ENCODE measurements around the gene UNC5C. TPM values are rescaled to one million over a fixed set of nuclear protein-coding genes. Genes with fewer than 3 reads are reported as not detected.

Gene UNC5C
- total RNA-seq, 1 experiment from 2014 or later, result 0.11 TPM

DNA sequence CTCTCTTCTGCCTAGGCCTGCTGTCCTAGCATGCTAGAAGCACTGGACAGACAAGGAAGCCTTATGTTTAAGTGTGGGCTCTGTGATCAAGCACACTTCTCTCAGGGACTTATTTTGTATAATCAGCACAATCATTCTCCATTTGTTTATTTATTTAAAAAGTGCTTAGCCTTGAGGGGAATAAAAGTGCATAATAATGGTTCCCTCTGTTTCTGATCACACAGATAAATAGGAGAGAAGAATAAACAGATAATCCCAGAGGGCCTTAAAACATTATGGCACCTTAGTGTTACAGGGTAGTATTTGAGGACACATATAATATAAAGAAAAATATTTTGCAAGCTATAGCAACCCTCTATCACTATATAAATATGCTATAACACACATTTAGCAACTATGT lies 146.5 kb downstream of the UNC5C start:
- no peak overlapping the region for H3K4me3 ChIP-seq (ENCODE audit: low read depth, low read length, poor library complexity, severe bottlenecking)
- no TSS peak for BruUV-seq (replicated peaks)
- intact Hi-C loops (cut with micrococcal nuclease; ENCODE audit: unreplicated experiment), result no loop called here
- H3K9me3 ChIP-seq (ENCODE audit: low read depth, low read length, poor library complexity, severe bottlenecking), result no peaks in the 10 kb centered on the region
- no peak overlapping the region for H3K27ac ChIP-seq (ENCODE audit: low read depth, low read length, poor library complexity, severe bottlenecking)
- no peak for DNase-seq (ENCODE audit: low spot score)
- TF ChIP-seq, protein P1, sequence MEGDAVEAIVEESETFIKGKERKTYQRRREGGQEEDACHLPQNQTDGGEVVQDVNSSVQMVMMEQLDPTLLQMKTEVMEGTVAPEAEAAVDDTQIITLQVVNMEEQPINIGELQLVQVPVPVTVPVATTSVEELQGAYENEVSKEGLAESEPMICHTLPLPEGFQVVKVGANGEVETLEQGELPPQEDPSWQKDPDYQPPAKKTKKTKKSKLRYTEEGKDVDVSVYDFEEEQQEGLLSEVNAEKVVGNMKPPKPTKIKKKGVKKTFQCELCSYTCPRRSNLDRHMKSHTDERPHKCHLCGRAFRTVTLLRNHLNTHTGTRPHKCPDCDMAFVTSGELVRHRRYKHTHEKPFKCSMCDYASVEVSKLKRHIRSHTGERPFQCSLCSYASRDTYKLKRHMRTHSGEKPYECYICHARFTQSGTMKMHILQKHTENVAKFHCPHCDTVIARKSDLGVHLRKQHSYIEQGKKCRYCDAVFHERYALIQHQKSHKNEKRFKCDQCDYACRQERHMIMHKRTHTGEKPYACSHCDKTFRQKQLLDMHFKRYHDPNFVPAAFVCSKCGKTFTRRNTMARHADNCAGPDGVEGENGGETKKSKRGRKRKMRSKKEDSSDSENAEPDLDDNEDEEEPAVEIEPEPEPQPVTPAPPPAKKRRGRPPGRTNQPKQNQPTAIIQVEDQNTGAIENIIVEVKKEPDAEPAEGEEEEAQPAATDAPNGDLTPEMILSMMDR (conservative IDR thresholded peaks at IDR 0.05; ENCODE audit: low read depth, low read length), result no peak
- TF ChIP-seq EZH2 (IDR thresholded peaks at IDR 0.05; ENCODE audit: borderline replicate concordance, low read depth, low read length, poor library complexity, severe bottlenecking), result no peak
- ChIA-PET POLR2A (ENCODE audit: low non-redundant PET) (no interaction called here), CTCF (no interaction called here)
- H3K36me3 ChIP-seq (ENCODE audit: insufficient read depth, low read length, poor library complexity, severe bottlenecking), result no peaks in the 10 kb centered on the region
- H3K27me3 ChIP-seq (replicated peaks; ENCODE audit: insufficient read depth, low read depth, low read length, poor library complexity), result no peaks in the 10 kb centered on the region
- no peaks in the 10 kb centered on the region for H3K4me1 ChIP-seq (ENCODE audit: insufficient read depth, low read length, poor library complexity, severe bottlenecking)

DNA sequence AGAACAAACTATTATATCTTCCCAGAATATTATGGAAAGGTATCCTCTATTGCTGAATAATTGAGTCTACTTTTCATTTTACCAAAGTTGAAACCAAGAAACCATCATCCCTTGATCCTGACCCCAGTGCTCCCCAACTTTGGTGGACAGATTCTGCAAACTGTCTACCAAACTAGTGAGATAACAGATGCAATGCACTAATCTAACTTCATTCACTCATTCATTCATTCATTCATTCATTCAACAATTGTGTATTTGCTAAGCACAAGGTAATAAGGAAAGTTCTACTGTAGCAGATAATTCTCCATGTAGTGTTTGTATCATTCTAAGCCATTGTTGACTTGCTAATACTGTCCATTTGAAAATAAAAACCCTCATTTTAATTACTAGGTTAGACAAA lies 150.6 kb downstream of the UNC5C start:
- Histone ChIP-seq H3K36me3 (ENCODE audit: insufficient read depth, low read length, poor library complexity, severe bottlenecking) (no peaks in the 10 kb centered on the region), H3K9me3 (ENCODE audit: low read depth, low read length, poor library complexity, severe bottlenecking) (no peaks in the 10 kb centered on the region), H3K4me1 (ENCODE audit: insufficient read depth, low read length, poor library complexity, severe bottlenecking) (no peaks in the 10 kb centered on the region), H3K4me3 (ENCODE audit: low read depth, low read length, poor library complexity, severe bottlenecking) (no peak overlapping the region), H3K27me3 (replicated peaks; ENCODE audit: insufficient read depth, low read depth, low read length, poor library complexity) (no peaks in the 10 kb centered on the region), H3K27ac (ENCODE audit: low read depth, low read length, poor library complexity, severe bottlenecking) (no peak overlapping the region)
- ChIA-PET CTCF (no interaction called here), POLR2A (ENCODE audit: low non-redundant PET) (no interaction called here)
- BruUV-seq (replicated peaks), result no TSS peak
- TF ChIP-seq EZH2 (IDR thresholded peaks at IDR 0.05; ENCODE audit: borderline replicate concordance, low read depth, low read length, poor library complexity, severe bottlenecking), result no peak
- TF ChIP-seq, protein P1 (conservative IDR thresholded peaks at IDR 0.05; ENCODE audit: low read depth, low read length), result no peak
- intact Hi-C loops (cut with micrococcal nuclease; ENCODE audit: unreplicated experiment), result no loop called here
- DNase-seq (ENCODE audit: low spot score), result no peak

DNA sequence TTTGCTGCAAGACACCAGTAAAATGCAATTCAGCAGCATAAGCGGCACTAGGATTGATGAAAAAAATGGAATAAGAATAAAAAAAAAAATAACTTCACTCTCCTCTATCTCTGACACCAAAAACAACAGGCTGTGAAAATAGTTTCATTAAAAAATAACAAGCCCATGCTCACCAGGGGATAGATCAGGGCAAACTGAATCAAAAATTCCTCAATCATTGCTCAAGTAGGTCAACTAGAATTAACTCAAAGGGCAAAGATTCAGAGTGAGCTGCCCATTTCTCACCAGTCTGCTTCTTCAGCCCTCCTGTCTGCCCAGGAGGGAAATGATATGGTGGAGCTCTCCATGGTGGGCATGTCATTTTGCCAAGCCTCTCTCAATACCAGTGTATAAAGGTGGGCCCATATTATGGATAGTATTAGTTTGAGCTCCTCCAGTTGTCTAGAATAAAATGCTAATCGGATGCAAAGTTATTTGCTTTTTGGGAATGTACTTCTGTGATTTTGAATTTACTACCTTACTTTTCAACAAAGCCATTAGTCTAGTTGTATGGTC lies 153.9 kb downstream of the UNC5C start:
- no peaks in the 10 kb centered on the region for H3K9me3 ChIP-seq (ENCODE audit: low read depth, low read length, poor library complexity, severe bottlenecking)
- BruUV-seq (replicated peaks), result no TSS peak
- no peaks in the 10 kb centered on the region for H3K4me1 ChIP-seq (ENCODE audit: insufficient read depth, low read length, poor library complexity, severe bottlenecking)
- H3K27me3 ChIP-seq (replicated peaks; ENCODE audit: insufficient read depth, low read depth, low read length, poor library complexity), result no peaks in the 10 kb centered on the region
- no peak overlapping the region for H3K4me3 ChIP-seq (ENCODE audit: low read depth, low read length, poor library complexity, severe bottlenecking)
- TF ChIP-seq, protein P1 (conservative IDR thresholded peaks at IDR 0.05; ENCODE audit: low read depth, low read length), result no peak
- TF ChIP-seq EZH2 (IDR thresholded peaks at IDR 0.05; ENCODE audit: borderline replicate concordance, low read depth, low read length, poor library complexity, severe bottlenecking), result no peak
- no peak overlapping the region for H3K27ac ChIP-seq (ENCODE audit: low read depth, low read length, poor library complexity, severe bottlenecking)
- no peak for DNase-seq (ENCODE audit: low spot score)
- H3K36me3 ChIP-seq (ENCODE audit: insufficient read depth, low read length, poor library complexity, severe bottlenecking), result no peaks in the 10 kb centered on the region
- CTCF ChIA-PET, result no interaction called here
- intact Hi-C loops (cut with micrococcal nuclease; ENCODE audit: unreplicated experiment), result no loop called here
- POLR2A ChIA-PET (ENCODE audit: low non-redundant PET), result no interaction called here
